ACHN (cell line): Measurements from ENCODE around the gene LCE2B.

Experiments
- DNase-seq: peaks from one replicate; pipeline ENCODE4 v3.0.0-alpha.2; 2015
- in situ Hi-C: cut with HindIII; loops from 2 replicates; pipeline ENCODE4 v1.10.0; 2017; ENCODE audit warnings: low sequenced_read_pairs, low pct_ligation_motif_present, low pct_unique_long_range_greater_than_20kb

LCE2B gene

DNA sequence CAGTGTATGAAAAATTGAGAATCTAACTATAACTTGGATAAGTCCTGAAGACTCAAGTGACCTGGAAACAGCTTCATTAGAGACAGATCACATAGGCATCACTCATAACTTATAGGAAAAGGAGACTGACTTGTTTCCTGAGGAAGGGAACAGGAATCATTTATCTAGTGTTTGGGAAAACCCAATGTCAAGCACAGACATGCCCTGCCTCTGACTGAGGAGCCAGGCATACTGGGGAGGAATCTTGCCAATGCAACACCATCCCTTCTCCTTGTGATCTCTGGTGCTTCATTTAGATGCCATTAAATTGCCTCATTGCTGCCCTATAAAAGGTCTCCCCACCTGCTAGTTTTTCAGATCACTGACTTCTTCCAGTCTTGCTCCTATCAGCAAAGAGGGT, 32.3 kb downstream of the LCE2B start:
- DNase-seq: no peak
- in situ Hi-C loops: no loop called here

DNA sequence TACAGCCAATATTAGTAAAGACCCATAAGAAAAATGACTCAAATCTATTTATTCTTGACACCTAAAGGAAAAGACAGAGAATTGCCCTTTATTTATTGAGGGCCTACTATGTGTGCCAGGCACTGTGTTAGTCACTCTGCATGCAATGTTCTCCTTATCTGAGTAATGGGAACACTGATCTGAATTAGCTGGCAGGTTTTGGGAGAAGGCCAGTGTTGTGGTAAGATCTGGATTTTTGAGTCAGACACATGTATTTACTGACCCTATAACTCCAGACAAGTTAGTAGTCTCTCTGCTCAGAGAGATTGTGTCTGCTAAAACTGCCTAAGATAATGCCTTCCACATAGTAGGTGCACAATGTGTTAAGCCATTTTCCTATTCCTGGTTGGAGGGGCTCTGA, 39.3 kb downstream of the LCE2B start:
- no peak for DNase-seq
- in situ Hi-C loops: no loop called here

DNA sequence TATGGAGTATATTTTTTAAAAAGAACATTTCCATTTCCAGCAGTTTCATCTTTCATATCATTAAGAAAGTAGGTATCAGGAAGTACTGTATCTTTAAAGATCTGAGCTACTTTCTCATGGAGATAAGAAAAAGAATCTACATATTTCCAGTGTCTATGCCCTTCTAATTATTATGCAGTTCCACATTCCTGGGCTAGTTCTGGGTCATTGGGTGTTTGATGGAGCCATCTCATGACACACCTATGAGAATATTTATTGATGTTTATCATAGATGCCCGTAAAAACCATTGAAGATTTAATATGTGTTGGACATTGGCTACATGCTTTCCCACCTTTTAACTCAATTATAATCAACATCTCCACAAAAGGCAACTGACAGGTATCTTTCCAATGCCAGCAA, 43.1 kb downstream of the LCE2B start:
- no peak for DNase-seq
- in situ Hi-C loops: no loop called here

DNA sequence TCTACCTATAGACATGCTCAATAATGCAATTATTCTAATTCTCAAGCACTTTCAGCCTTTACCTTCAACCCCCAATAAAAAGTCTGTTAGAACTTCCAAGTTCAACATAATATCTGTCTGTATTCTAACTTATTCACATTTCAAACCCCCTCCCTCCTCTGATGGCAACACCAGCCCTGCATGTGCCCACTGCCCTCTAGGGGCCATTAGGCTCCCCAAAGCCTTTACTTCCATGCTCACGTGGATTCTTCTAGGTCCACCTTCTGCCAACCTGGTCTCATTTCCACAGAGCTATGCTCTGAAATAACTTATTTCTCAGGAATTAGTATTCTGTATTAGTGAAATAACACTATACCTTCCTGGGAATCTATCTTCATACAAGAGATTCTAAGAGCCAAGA, 49.7 kb downstream of the LCE2B start:
- in situ Hi-C loops: no loop called here
- peak; percentile 20 for DNase-seq
